ENCODE results near the gene PRDX5.

DNA sequence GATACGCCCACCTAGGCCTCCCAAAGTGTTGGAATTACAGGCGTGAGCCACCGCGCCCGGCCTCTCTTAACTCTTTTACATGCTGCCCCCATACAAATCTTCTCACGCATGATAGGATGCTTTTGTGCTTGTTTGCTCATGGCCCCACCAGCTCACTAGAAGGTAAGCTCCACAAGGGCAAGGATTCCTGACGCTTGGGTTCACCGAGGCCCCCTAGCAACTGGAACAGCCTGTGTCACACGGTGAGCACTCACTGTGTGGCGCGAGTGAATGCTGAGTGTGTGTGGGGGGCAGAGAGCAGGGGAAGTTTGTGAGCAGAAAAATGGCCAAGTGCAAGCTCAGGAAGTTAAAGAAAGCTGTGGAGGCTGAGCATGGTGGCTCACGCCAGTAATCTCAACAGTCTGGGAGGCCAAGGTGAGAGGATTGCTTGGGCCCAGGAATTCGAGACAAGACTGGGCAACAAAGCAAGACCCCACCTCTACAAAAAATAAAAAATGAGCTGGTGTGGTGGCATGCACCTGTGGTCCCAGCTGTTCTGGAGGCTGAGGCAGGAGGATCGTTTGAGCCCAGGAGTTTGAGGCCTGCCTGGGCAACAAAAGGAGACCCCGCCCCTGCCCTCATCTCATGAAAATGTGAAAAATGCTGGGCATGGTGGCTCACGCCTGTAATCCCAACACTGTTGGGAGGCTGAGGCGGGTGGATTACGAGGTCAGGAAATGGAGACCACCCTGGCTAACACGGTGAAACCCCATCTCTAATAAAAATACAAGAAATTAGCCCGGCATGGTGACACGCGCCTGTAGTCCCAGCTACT is 35.8 kb upstream of the PRDX5 start:
- TF ChIP-seq, protein P1, sequence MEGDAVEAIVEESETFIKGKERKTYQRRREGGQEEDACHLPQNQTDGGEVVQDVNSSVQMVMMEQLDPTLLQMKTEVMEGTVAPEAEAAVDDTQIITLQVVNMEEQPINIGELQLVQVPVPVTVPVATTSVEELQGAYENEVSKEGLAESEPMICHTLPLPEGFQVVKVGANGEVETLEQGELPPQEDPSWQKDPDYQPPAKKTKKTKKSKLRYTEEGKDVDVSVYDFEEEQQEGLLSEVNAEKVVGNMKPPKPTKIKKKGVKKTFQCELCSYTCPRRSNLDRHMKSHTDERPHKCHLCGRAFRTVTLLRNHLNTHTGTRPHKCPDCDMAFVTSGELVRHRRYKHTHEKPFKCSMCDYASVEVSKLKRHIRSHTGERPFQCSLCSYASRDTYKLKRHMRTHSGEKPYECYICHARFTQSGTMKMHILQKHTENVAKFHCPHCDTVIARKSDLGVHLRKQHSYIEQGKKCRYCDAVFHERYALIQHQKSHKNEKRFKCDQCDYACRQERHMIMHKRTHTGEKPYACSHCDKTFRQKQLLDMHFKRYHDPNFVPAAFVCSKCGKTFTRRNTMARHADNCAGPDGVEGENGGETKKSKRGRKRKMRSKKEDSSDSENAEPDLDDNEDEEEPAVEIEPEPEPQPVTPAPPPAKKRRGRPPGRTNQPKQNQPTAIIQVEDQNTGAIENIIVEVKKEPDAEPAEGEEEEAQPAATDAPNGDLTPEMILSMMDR (IDR thresholded peaks at IDR 0.05) = no peak
- no peak for TF ChIP-seq POLR2A (IDR thresholded peaks at IDR 0.05)
